ENCODE data around the gene DYNC1I1.

The DYNC1I1 gene

DNA sequence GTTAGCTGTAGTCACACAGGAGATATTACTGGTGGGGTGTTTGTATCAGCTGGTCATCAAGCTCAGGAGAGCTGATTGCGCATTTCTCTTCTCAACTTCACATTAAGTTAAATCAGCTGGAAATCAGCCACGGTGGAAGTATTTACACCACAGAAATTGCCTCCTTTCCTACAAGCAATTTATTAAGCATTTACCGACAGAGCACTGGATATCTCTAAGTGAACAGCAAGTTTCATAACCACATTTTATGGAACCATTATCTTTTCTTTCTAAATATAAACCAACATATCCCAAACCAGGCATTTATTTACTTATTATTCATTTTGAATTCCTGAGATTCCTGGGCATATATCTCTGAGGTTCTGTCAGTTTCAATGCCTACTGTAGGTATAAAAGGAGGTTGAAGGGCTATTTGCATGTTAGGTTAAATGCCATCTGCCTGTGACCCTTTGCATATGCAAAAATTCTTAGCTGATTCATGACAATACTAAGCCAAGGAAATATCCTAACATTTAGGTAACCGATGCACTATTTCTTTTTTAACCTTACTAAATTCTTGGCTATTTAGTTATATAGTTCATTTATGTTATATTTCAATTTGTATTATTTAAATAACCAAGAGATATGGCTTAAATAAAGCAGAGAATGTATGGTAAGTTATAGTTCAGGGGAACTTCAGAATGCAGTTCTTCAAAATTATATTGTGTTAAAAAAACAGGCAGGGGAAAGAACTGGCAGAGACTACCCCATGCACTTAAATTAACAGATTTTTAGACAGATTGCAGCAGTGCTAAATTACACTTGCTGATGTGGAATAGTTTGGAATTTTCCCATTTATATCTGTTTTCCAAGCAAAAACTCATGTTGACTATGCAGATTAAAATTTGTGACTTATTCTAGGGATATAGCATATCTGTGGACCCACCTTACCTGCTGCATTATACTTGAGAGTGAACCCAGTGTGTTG, 56.8 kb downstream of the DYNC1I1 start:
- H3K4me1 ChIP-seq (ENCODE audit: control insufficient read depth, insufficient read depth, low read length) = no peaks in the 10 kb centered on the region
- H3K9ac ChIP-seq (ENCODE audit: low read length) = no peak overlapping the region
- H3K9me3 ChIP-seq (ENCODE audit: control insufficient read depth, low read length) = no peaks in the 10 kb centered on the region
- H3K27me3 ChIP-seq (ENCODE audit: control insufficient read depth, insufficient read depth, low read length) = no peaks in the 10 kb centered on the region
- H3K36me3 ChIP-seq (ENCODE audit: control insufficient read depth, insufficient read depth, low read length) = no peaks in the 10 kb centered on the region
- H3K4me3 ChIP-seq (ENCODE audit: low read length) = no peak overlapping the region

GRCh38 chr7:95840953-95841950, 68.9 kb downstream of the DYNC1I1 start:
- Histone ChIP-seq H3K4me1 (ENCODE audit: control insufficient read depth, insufficient read depth, low read length) (no peaks in the 10 kb centered on the region), H3K4me3 (ENCODE audit: low read length) (no peak overlapping the region), H3K9me3 (ENCODE audit: control insufficient read depth, low read length) (no peaks in the 10 kb centered on the region), H3K36me3 (ENCODE audit: control insufficient read depth, insufficient read depth, low read length) (no peaks in the 10 kb centered on the region), H3K27me3 (ENCODE audit: control insufficient read depth, insufficient read depth, low read length) (no peaks in the 10 kb centered on the region), H3K9ac (ENCODE audit: low read length) (no peak overlapping the region)

DNA sequence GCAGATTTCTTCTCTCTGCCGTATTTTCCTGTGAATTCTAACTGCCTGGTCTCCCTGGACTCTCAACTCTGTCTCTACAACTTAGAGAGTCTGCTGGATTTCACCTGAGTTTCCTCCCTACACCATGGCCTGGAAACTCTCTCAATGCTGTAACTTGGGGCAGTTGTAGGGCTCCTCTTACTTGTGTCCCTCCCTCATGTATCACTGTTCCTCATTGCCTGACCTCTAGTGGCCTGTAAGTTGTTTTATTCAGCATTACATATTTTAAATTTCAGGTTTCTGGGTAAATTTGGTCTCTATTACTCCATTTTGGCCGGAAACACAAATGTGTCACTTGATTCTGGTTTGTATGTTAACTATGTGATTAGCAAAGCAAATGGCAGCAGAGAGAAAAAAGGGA, 70.9 kb downstream of the DYNC1I1 start:
- Histone ChIP-seq H3K4me1 (ENCODE audit: control insufficient read depth, insufficient read depth, low read length) (no peaks in the 10 kb centered on the region), H3K9ac (ENCODE audit: low read length) (no peak overlapping the region), H3K9me3 (ENCODE audit: control insufficient read depth, low read length) (no peaks in the 10 kb centered on the region), H3K27me3 (ENCODE audit: control insufficient read depth, insufficient read depth, low read length) (no peaks in the 10 kb centered on the region), H3K4me3 (ENCODE audit: low read length) (no peak overlapping the region), H3K36me3 (ENCODE audit: control insufficient read depth, insufficient read depth, low read length) (no peaks in the 10 kb centered on the region)

- no peak overlapping the region for H3K9ac ChIP-seq (ENCODE audit: low read length)
- H3K36me3 ChIP-seq (ENCODE audit: control insufficient read depth, insufficient read depth, low read length) = no peaks in the 10 kb centered on the region
These were observed 72.7 kb downstream of the DYNC1I1 start for GRCh38 chr7:95845007-95845406.

GRCh38 chr7:95847061-95847460, 74.7 kb downstream of the DYNC1I1 start:
- Histone ChIP-seq H3K9me3 (ENCODE audit: control insufficient read depth, low read length) (no peaks in the 10 kb centered on the region), H3K9ac (ENCODE audit: low read length) (no peak overlapping the region), H3K36me3 (ENCODE audit: control insufficient read depth, insufficient read depth, low read length) (no peaks in the 10 kb centered on the region), H3K4me1 (ENCODE audit: control insufficient read depth, insufficient read depth, low read length) (no peaks in the 10 kb centered on the region), H3K4me3 (ENCODE audit: low read length) (no peak overlapping the region), H3K27me3 (ENCODE audit: control insufficient read depth, insufficient read depth, low read length) (no peaks in the 10 kb centered on the region)

More at GRCh38 chr7:95845007-95845406, 72.7 kb downstream of the DYNC1I1 start:
- H3K27me3 ChIP-seq (ENCODE audit: control insufficient read depth, insufficient read depth, low read length) = no peaks in the 10 kb centered on the region
- no peak overlapping the region for H3K4me3 ChIP-seq (ENCODE audit: low read length)
- H3K4me1 ChIP-seq (ENCODE audit: control insufficient read depth, insufficient read depth, low read length) = no peaks in the 10 kb centered on the region
- H3K9me3 ChIP-seq (ENCODE audit: control insufficient read depth, low read length) = no peaks in the 10 kb centered on the region

GRCh38 chr7:95859429-95859828, 87.1 kb downstream of the DYNC1I1 start:
- no peaks in the 10 kb centered on the region for H3K36me3 ChIP-seq (ENCODE audit: control insufficient read depth, insufficient read depth, low read length)
- H3K9me3 ChIP-seq (ENCODE audit: control insufficient read depth, low read length) = no peaks in the 10 kb centered on the region
- H3K27me3 ChIP-seq (ENCODE audit: control insufficient read depth, insufficient read depth, low read length) = no peaks in the 10 kb centered on the region
- no peak overlapping the region for H3K9ac ChIP-seq (ENCODE audit: low read length)
- no peaks in the 10 kb centered on the region for H3K4me1 ChIP-seq (ENCODE audit: control insufficient read depth, insufficient read depth, low read length)
- H3K4me3 ChIP-seq (ENCODE audit: low read length) = no peak overlapping the region

- no peaks in the 10 kb centered on the region for H3K27me3 ChIP-seq (ENCODE audit: control insufficient read depth, insufficient read depth, low read length)
- H3K9ac ChIP-seq (ENCODE audit: low read length) = no peak overlapping the region
- no peaks in the 10 kb centered on the region for H3K4me1 ChIP-seq (ENCODE audit: control insufficient read depth, insufficient read depth, low read length)
- H3K36me3 ChIP-seq (ENCODE audit: control insufficient read depth, insufficient read depth, low read length) = no peaks in the 10 kb centered on the region
- no peaks in the 10 kb centered on the region for H3K9me3 ChIP-seq (ENCODE audit: control insufficient read depth, low read length)
- H3K4me3 ChIP-seq (ENCODE audit: low read length) = no peak overlapping the region
These were observed 88.7 kb downstream of the DYNC1I1 start for GRCh38 chr7:95861041-95861440.

- Histone ChIP-seq H3K9ac (ENCODE audit: low read length) (no peak overlapping the region), H3K27me3 (ENCODE audit: control insufficient read depth, insufficient read depth, low read length) (no peaks in the 10 kb centered on the region), H3K36me3 (ENCODE audit: control insufficient read depth, insufficient read depth, low read length) (no peaks in the 10 kb centered on the region), H3K4me3 (ENCODE audit: low read length) (no peak overlapping the region), H3K9me3 (ENCODE audit: control insufficient read depth, low read length) (no peaks in the 10 kb centered on the region), H3K4me1 (ENCODE audit: control insufficient read depth, insufficient read depth, low read length) (no peaks in the 10 kb centered on the region)
These were observed 91.3 kb downstream of the DYNC1I1 start for GRCh38 chr7:95863623-95864022.

DNA sequence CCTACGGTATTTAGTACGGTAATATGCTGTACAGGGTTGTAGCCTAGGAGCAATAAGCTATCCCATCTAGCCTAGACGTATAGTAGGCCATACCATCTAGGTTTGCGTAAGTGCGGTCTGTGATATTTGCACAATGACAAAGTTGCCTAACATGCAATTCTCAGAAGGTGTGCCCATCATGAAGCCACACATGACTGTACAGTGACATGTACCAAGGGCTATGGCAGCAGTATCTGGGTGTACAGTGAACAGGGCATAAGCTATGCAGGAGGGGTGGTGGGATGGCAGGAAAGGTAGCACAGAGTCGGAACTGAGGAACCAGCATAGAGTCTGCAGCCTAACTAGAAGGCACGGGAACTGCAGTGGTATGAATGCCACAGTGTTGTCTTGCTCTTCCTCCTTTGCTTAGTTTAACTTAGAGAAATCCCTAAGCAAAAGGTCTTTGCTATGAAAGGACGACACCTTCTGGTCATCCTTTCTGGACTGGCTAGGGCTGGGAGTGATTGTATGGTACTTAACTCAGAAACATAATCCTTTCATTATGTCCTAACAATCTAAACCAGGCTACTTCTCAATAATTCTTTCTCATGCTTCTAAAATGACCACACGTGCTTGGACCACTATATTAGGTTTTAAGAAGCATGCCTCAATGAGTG, 93.5 kb downstream of the DYNC1I1 start:
- Histone ChIP-seq H3K4me3 (ENCODE audit: low read length) (no peak overlapping the region), H3K36me3 (ENCODE audit: control insufficient read depth, insufficient read depth, low read length) (no peaks in the 10 kb centered on the region), H3K27me3 (ENCODE audit: control insufficient read depth, insufficient read depth, low read length) (no peaks in the 10 kb centered on the region), H3K9ac (ENCODE audit: low read length) (no peak overlapping the region), H3K4me1 (ENCODE audit: control insufficient read depth, insufficient read depth, low read length) (no peaks in the 10 kb centered on the region), H3K9me3 (ENCODE audit: control insufficient read depth, low read length) (no peaks in the 10 kb centered on the region)

DNA sequence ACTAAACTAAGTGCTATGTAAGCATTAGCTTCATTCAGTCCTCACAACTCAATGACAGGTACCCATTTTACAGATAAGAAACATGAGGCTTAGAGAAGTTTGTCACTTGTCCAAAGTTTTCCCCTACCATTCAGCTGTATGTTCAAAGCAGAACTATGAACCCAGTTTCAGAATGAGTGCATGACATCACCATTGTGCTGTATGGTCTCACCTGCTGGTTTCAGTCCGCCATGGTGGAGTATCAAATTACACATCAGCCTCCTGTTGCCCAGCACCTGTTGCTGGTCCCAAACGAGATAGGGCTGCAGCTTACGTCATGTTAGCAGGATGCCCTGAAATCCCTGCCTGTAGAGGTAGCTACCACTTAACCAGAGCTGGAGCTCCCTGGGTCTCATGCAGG, 95.0 kb downstream of the DYNC1I1 start:
- Histone ChIP-seq H3K4me1 (ENCODE audit: control insufficient read depth, insufficient read depth, low read length) (no peaks in the 10 kb centered on the region), H3K36me3 (ENCODE audit: control insufficient read depth, insufficient read depth, low read length) (no peaks in the 10 kb centered on the region), H3K4me3 (ENCODE audit: low read length) (no peak overlapping the region), H3K9ac (ENCODE audit: low read length) (no peak overlapping the region), H3K9me3 (ENCODE audit: control insufficient read depth, low read length) (no peaks in the 10 kb centered on the region), H3K27me3 (ENCODE audit: control insufficient read depth, insufficient read depth, low read length) (no peaks in the 10 kb centered on the region)

DNA sequence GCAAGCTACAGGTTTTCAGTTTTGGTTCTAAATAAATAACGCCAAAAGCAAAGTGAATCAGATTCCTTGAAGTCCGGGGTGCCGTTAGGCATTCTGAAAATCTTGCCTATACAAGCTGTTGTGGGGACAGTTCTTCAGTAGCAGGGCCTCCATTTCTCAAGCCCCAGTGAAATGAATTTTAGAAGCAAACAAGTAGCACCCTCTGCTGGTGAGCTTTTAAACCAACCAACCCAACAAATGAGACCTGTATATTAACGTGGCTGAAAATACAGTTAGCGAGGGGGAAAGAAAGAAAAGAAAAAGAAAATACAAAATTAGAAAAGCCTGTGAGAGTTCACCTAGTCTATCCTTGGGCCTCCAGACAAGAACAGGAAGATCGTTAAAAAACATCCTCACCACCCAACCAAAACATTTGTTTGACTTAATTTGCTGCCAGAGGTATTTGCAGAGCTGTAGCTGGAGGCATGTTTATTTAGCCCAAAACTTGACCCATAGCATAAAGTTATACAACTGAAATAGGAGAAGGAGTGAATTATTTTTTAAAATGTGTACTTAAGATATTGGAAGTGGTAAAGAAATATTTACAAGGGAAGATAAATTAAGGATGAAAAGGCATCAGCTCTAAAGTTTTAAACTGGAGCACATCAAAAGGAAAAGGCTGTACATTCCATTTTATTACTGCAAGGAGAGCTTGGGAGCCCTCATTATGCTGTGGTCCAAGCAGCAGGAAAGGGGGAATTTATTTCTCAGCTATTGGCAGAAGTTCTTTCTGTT, 98.9 kb downstream of the DYNC1I1 start:
- Histone ChIP-seq H3K36me3 (ENCODE audit: control insufficient read depth, insufficient read depth, low read length) (no peaks in the 10 kb centered on the region), H3K9ac (ENCODE audit: low read length) (no peak overlapping the region), H3K9me3 (ENCODE audit: control insufficient read depth, low read length) (no peaks in the 10 kb centered on the region), H3K4me3 (ENCODE audit: low read length) (no peak overlapping the region), H3K27me3 (ENCODE audit: control insufficient read depth, insufficient read depth, low read length) (no peaks in the 10 kb centered on the region), H3K4me1 (ENCODE audit: control insufficient read depth, insufficient read depth, low read length) (no peaks in the 10 kb centered on the region)

Measured in mucosa of stomach (tissue), 1 donor.